WTC11 (cell line): ENCODE measurements around the gene SMG9. TPM values are rescaled to one million over a fixed set of nuclear protein-coding genes. Genes with fewer than 3 reads are reported as not detected.

Experiments used
- ATAC-seq: fragments of 200-7000 bp; cut with Tn5 transposase; 2 replicates; pipeline ENCODE4 v1.10.0; 2021; ENCODE audit warnings: mild to moderate bottlenecking, moderate library complexity
- CTCF ChIA-PET: fragments of 300-600 bp; sonication (Branson Sonifier 250); formaldehyde crosslinking; loops from one replicate; lab custom pipeline; 2021; ENCODE audit warnings: antibody characterized with exemption; lab: Charles Lee
- POLR2A ChIA-PET: fragments of 350-600 bp; sonication (Branson Sonifier 250); formaldehyde crosslinking; loops from one replicate; lab custom pipeline; 2021; ENCODE audit warnings: antibody characterized with exemption; lab: Charles Lee
- DNase-seq: peaks from one replicate; pipeline ENCODE4 v3.0.0; 2021; ENCODE audit warnings: low spot score
- H3K27ac Mint-ChIP-seq: 2 replicates; pipeline ENCODE4 v1.8.0; 2021; ENCODE audit warnings: mixed read lengths
- H3K27me3 Mint-ChIP-seq: 2 replicates; pipeline ENCODE4 v1.8.0; 2021; ENCODE audit warnings: low read depth, mild to moderate bottlenecking, moderate library complexity, mixed read lengths
- H3K36me3 Mint-ChIP-seq: 2 replicates; pipeline ENCODE4 v1.8.0; 2021; ENCODE audit warnings: mixed read lengths
- H3K4me1 Mint-ChIP-seq: 2 replicates; pipeline ENCODE4 v1.8.0; 2022; ENCODE audit warnings: mixed read lengths
- H3K4me3 Mint-ChIP-seq: 2 replicates; pipeline ENCODE4 v1.8.0; 2021; ENCODE audit warnings: mild to moderate bottlenecking, moderate library complexity, mixed read lengths
- H3K9me3 Mint-ChIP-seq: 2 replicates; pipeline ENCODE4 v1.8.0; 2021; ENCODE audit warnings: mixed read lengths
- CBFB ChIP-seq: sonication (generic); formaldehyde crosslinking; IDR thresholded peaks from 2 replicates; pipeline ENCODE4 v1.8.1; 2022; ENCODE audit warnings: mild to moderate bottlenecking, low read depth, missing genetic modification reagents
- CDX4 ChIP-seq: fragments of 250-450 bp; sonication (Bioruptor Pico); IDR thresholded peaks from 2 replicates; pipeline ENCODE4 v1.9.0; 2021; ENCODE audit warnings: moderate library complexity, mild to moderate bottlenecking, inconsistent platforms, borderline replicate concordance
- CTCF ChIP-seq: fragments of 200-600 bp; IDR thresholded peaks from 2 replicates; pipeline ENCODE4 v1.8.0; 2022; ENCODE audit warnings: antibody characterized with exemption
- E2F1 ChIP-seq: sonication (generic); formaldehyde crosslinking; IDR thresholded peaks from 2 replicates; pipeline ENCODE4 v1.8.0; 2022; ENCODE audit warnings: mild to moderate bottlenecking, missing genetic modification reagents
- EMX1 ChIP-seq: fragments of 250-450 bp; sonication (Bioruptor Pico); IDR thresholded peaks from 2 replicates; pipeline ENCODE4 v1.8.0; 2021; ENCODE audit warnings: mild to moderate bottlenecking
- ERG ChIP-seq: fragments of 250-450 bp; sonication (Bioruptor Pico); IDR thresholded peaks from 2 replicates; pipeline ENCODE4 v1.8.0; 2021; ENCODE audit warnings: mild to moderate bottlenecking
- ESRRA ChIP-seq: sonication (generic); formaldehyde crosslinking; IDR thresholded peaks from 2 replicates; pipeline ENCODE4 v1.8.1; 2022; ENCODE audit warnings: mild to moderate bottlenecking, missing genetic modification reagents, borderline replicate concordance
- ETV6 ChIP-seq: sonication (generic); formaldehyde crosslinking; IDR thresholded peaks from 2 replicates; pipeline ENCODE4 v1.8.1; 2022; ENCODE audit warnings: mild to moderate bottlenecking, missing genetic modification reagents
- GTF2I ChIP-seq: fragments of 250-450 bp; sonication (Bioruptor Pico); conservative IDR thresholded peaks from 2 replicates; pipeline ENCODE4 v1.4.0; 2021; ENCODE audit warnings: mild to moderate bottlenecking
- HMGA2 ChIP-seq: fragments of 250-450 bp; sonication (Bioruptor Pico); IDR thresholded peaks from 2 replicates; pipeline ENCODE4 v1.4.0; 2021; ENCODE audit warnings: mild to moderate bottlenecking, moderate library complexity
- IRF2 ChIP-seq: sonication (generic); formaldehyde crosslinking; IDR thresholded peaks from 2 replicates; pipeline ENCODE4 v1.8.0; 2022; ENCODE audit warnings: low read depth, missing genetic modification reagents, borderline replicate concordance
- JAZF1 ChIP-seq: fragments of 250-450 bp; sonication (Bioruptor Pico); IDR thresholded peaks from 2 replicates; pipeline ENCODE4 v1.9.0; 2021; ENCODE audit warnings: moderate library complexity, mild to moderate bottlenecking, inconsistent platforms
- KAT7 ChIP-seq: sonication (generic); formaldehyde crosslinking; IDR thresholded peaks from 2 replicates; pipeline ENCODE4 v1.8.1; 2023; ENCODE audit warnings: missing genetic modification reagents, mild to moderate bottlenecking, borderline replicate concordance
- MXD4 ChIP-seq: fragments of 250-450 bp; sonication (Bioruptor Pico); IDR thresholded peaks from 2 replicates; pipeline ENCODE4 v1.8.0; 2021; ENCODE audit warnings: mild to moderate bottlenecking, moderate library complexity, borderline replicate concordance
- MYBL2 ChIP-seq: sonication (generic); formaldehyde crosslinking; IDR thresholded peaks from 2 replicates; pipeline ENCODE4 v1.8.1; 2023; ENCODE audit warnings: mild to moderate bottlenecking, moderate library complexity, missing genetic modification reagents
- NFATC4 ChIP-seq: fragments of 250-450 bp; sonication (Bioruptor Pico); IDR thresholded peaks from 2 replicates; pipeline ENCODE4 v1.9.0; 2021; ENCODE audit warnings: mild to moderate bottlenecking
- NFYB ChIP-seq: sonication (generic); formaldehyde crosslinking; conservative IDR thresholded peaks from 2 replicates; pipeline ENCODE4 v1.8.0; 2022; ENCODE audit warnings: low read depth, missing genetic modification reagents
- NR1H2 ChIP-seq: sonication (generic); formaldehyde crosslinking; IDR thresholded peaks from 2 replicates; pipeline ENCODE4 v1.9.0; 2021; ENCODE audit warnings: mild to moderate bottlenecking, moderate library complexity, missing genetic modification reagents
- RORB ChIP-seq: fragments of 250-450 bp; sonication (Bioruptor Pico); IDR thresholded peaks from 2 replicates; pipeline ENCODE4 v1.9.0; 2021; ENCODE audit warnings: mild to moderate bottlenecking
- SMAD3 ChIP-seq: sonication (generic); formaldehyde crosslinking; IDR thresholded peaks from 2 replicates; pipeline ENCODE4 v1.8.0; 2022; ENCODE audit warnings: missing genetic modification reagents, mild to moderate bottlenecking, borderline replicate concordance
- TEAD1 ChIP-seq: sonication (generic); formaldehyde crosslinking; IDR thresholded peaks from 2 replicates; pipeline ENCODE4 v1.8.0; 2022; ENCODE audit warnings: mild to moderate bottlenecking, missing genetic modification reagents
- ZBTB21 ChIP-seq: sonication (generic); formaldehyde crosslinking; IDR thresholded peaks from 2 replicates; pipeline ENCODE4 v1.8.1; 2023; ENCODE audit warnings: mild to moderate bottlenecking, missing genetic modification reagents, borderline replicate concordance
- ZBTB43 ChIP-seq: sonication (generic); formaldehyde crosslinking; IDR thresholded peaks from 2 replicates; pipeline ENCODE4 v1.8.1; 2023; ENCODE audit warnings: mild to moderate bottlenecking, missing genetic modification reagents
- ZNF121 ChIP-seq: sonication (generic); formaldehyde crosslinking; IDR thresholded peaks from 2 replicates; pipeline ENCODE4 v1.8.0; 2023; ENCODE audit warnings: missing genetic modification reagents
- ZNF263 ChIP-seq: sonication (generic); formaldehyde crosslinking; IDR thresholded peaks from 2 replicates; pipeline ENCODE4 v1.8.1; 2022; ENCODE audit warnings: low read depth, mild to moderate bottlenecking, moderate library complexity, missing genetic modification reagents
- ZNF281 ChIP-seq: sonication (generic); formaldehyde crosslinking; IDR thresholded peaks from 2 replicates; pipeline ENCODE4 v1.8.0; 2023; ENCODE audit warnings: mild to moderate bottlenecking, missing genetic modification reagents
- ZNF425 ChIP-seq: fragments of 250-450 bp; sonication (Bioruptor Pico); conservative IDR thresholded peaks from 2 replicates; pipeline ENCODE4 v1.9.0; 2021; ENCODE audit warnings: mild to moderate bottlenecking
- total RNA-seq: library from RNA; stranded (reverse); gene quantifications from 3 replicates; pipeline ENCODE4 v1.2.3, GENCODE V29; 2021

The SMG9 gene
- total RNA-seq, 1 experiment from 2014 or later = 25.7 TPM

- TF ChIP-seq CDX4 (CRISPR knock-in tag) = no peak
- TF ChIP-seq IRF2 (CRISPR knock-in tag) = no peak
- no peak for TF ChIP-seq RORB (CRISPR knock-in tag)
- TF ChIP-seq ZNF263 = no peak
- TF ChIP-seq SMAD3 (CRISPR knock-in tag) = no peak
- no peak for TF ChIP-seq NR1H2 (CRISPR knock-in tag)
- TF ChIP-seq CBFB (CRISPR knock-in tag) = no peak
- TF ChIP-seq NFYB (CRISPR knock-in tag) = no peak
- no peak for TF ChIP-seq HMGA2
- TF ChIP-seq ESRRA (CRISPR knock-in tag) = no peak
- no peak for TF ChIP-seq GTF2I (CRISPR knock-in tag)
- TF ChIP-seq, all 79 proteins: peak for 0
Measured at GRCh38 chr19:43715776-43716175, 39.0 kb downstream of the SMG9 start, which contains the start of gene IRGC (continued).

GRCh38 chr19:43713208-43713607 is 41.6 kb downstream of the SMG9 start:
- CTCF ChIA-PET = no interaction called here
- no peak overlapping the region for H3K4me3 Mint-ChIP-seq
- peaks cover 8% of the 10 kb centered on the region for H3K27me3 Mint-ChIP-seq
- ATAC-seq = no peak
- DNase-seq = no peak
- peaks cover 8% of the 10 kb centered on the region for H3K9me3 Mint-ChIP-seq
- POLR2A ChIA-PET = no interaction called here
- H3K4me1 Mint-ChIP-seq = no peaks in the 10 kb centered on the region
- peaks cover 4% of the 10 kb centered on the region for H3K36me3 Mint-ChIP-seq
- no peak overlapping the region for H3K27ac Mint-ChIP-seq
- TF ChIP-seq ZNF121 (no peak), MYBL2 (CRISPR knock-in tag) (no peak), TEAD1 (no peak), ETV6 (no peak), ZNF425 (CRISPR knock-in tag) (no peak), ZNF263 (no peak), EMX1 (no peak), NFATC4 (CRISPR knock-in tag) (no peak), ZBTB43 (CRISPR knock-in tag) (no peak), MXD4 (no peak), CTCF (no peak), ERG (CRISPR knock-in tag) (no peak), E2F1 (CRISPR knock-in tag) (no peak), ZNF281 (CRISPR knock-in tag) (no peak), JAZF1 (CRISPR knock-in tag) (no peak), KAT7 (CRISPR knock-in tag) (no peak), ZBTB21 (CRISPR knock-in tag) (no peak)
